Peyer's patch (tissue), 4 donors: ENCODE data around the gene REV3L. TPM values are rescaled to one million over a fixed set of nuclear protein-coding genes. Genes with fewer than 3 reads are reported as not detected.

ENCODE experiments used
- DNase-seq, 3 donors: peaks; one replicate each; pipeline ENCODE4 v3.0.0-alpha.2; 2017 to 2019
- H3K27ac ChIP-seq, 4 donors: fragments of 200-600 bp; sonication (generic); one replicate each; pipeline ENCODE4 v1.5.1; 2016 to 2019
- H3K27me3 ChIP-seq, 2 donors: fragments of 200-600 bp; sonication (generic); one replicate each; pipeline ENCODE4 v1.5.1; 2019
- H3K36me3 ChIP-seq, 3 donors: fragments of 200-600 bp; sonication (generic); one replicate each; pipeline ENCODE4 v1.5.1; 2016 to 2019
- H3K4me1 ChIP-seq, 4 donors: fragments of 200-600 bp; sonication (generic); one replicate each; pipeline ENCODE4 v1.5.1; 2016 to 2019
- H3K4me3 ChIP-seq, 4 donors: fragments of 200-600 bp; sonication (generic); 1 replicate in 3 of 4; 2 replicates in 1 of 4; pipeline ENCODE4 v1.5.1; 2016 to 2019; ENCODE audit warnings: mild to moderate bottlenecking in 1 of 4
- H3K9me3 ChIP-seq, 4 donors: fragments of 200-600 bp; sonication (generic); one replicate each; pipeline ENCODE4 v1.5.1; 2016 to 2019; ENCODE audit warnings: mild to moderate bottlenecking in 1 of 4
- CTCF ChIP-seq, 6 experiments: fragments of 450-650 bp in 4 of 6; fragments of 200-600 bp in 2 of 6; sonication (generic) in 1 of 6; IDR thresholded peaks; one replicate each; pipeline ENCODE4 v1.5.1; 2017 to 2019; ENCODE audit warnings: antibody characterized with exemption in 6 of 6, mild to moderate bottlenecking in 3 of 6, moderate library complexity in 1 of 6
- POLR2A ChIP-seq, 2 donors: fragments of 450-650 bp; IDR thresholded peaks; one replicate each; pipeline ENCODE4 v1.5.1; 2017; ENCODE audit warnings: antibody characterized with exemption in 2 of 2, mild to moderate bottlenecking in 2 of 2, moderate library complexity in 2 of 2
- total RNA-seq, 4 donors: library from RNA; depleted of rRNA; stranded (reverse); fragments of >200 nt; gene quantifications; one replicate each; pipeline ENCODE4 v1.1.0, GENCODE V29; 2016

REV3L gene
- total RNA-seq, 4 donors from 2014 or later: 20.5 to 50.3 (median 38.0) TPM

DNA sequence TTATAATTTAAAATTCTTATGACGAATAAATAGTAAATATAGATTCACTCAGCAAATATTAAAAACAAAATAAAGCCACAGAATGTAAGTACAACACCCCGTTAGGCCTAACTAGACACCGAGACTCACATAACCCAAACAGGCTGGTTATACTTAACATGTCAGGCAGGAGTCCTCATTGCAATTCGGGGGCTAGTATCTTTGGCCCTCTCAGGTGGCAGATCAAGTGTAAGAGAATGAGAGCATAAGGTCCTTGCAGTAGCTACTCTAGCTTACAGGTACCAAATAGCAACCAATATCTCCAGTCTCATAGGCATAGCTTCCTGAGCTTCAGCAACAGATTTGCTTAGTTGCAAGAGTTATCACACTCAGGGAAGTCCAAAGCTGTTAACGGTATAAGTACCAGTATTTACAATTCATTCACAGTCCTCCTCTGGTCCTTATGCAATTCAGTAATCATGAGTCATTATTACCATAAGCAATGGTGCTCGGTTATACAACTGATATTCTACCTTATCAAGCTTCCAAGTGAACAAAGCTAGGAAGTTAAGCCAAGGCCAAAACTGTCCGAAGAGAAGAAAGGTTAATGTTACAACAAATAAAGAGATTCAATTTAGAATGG, 20.1 kb downstream of the REV3L start:
- no peak overlapping the region for H3K4me3 ChIP-seq
- peaks cover 0 to 3% (median 0%) of the 10 kb centered on the region in 4 donors for H3K9me3 ChIP-seq
- H3K27me3 ChIP-seq: no peaks in the 10 kb centered on the region
- no peak for DNase-seq
- no peak for TF ChIP-seq POLR2A (IDR thresholded peaks at IDR 0.05)
- TF ChIP-seq CTCF (IDR thresholded peaks at IDR 0.05): no peak
- peaks cover 0 to 9% (median 0%) of the 10 kb centered on the region in 3 donors for H3K36me3 ChIP-seq
- H3K27ac ChIP-seq: peak overlapping the region in 2 of 4 donors; percentile 26 to 38
- H3K4me1 ChIP-seq: peaks cover 0 to 7% (median 0%) of the 10 kb centered on the region in 4 donors

DNA sequence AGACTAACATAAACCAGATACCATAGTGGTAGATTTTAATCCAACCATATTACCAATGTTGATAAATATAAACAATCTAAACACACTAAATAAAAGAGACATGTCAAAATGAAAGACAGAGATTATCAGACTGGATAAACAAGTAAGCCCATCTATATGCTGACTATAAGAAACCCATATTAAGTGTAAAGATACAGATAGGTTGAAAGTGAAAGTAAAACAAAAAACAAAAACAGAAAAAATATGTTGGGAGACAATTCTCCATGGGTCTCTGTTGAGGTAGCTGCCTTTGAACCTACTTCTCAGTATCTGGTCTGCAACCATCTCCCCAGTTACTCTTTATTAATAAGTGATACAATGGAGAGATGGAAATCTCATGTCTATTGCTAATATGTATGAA, 21.2 kb downstream of the REV3L start:
- H3K36me3 ChIP-seq: peaks cover 0 to 9% (median 0%) of the 10 kb centered on the region in 3 donors
- no peak overlapping the region for H3K4me3 ChIP-seq
- H3K4me1 ChIP-seq: peaks cover 0 to 7% (median 0%) of the 10 kb centered on the region in 4 donors
- DNase-seq: no peak
- TF ChIP-seq CTCF (IDR thresholded peaks at IDR 0.05): no peak
- no peak for TF ChIP-seq POLR2A (IDR thresholded peaks at IDR 0.05)
- peaks cover 0 to 3% (median 0%) of the 10 kb centered on the region in 4 donors for H3K9me3 ChIP-seq
- H3K27ac ChIP-seq: no peak overlapping the region
- H3K27me3 ChIP-seq: no peaks in the 10 kb centered on the region

DNA sequence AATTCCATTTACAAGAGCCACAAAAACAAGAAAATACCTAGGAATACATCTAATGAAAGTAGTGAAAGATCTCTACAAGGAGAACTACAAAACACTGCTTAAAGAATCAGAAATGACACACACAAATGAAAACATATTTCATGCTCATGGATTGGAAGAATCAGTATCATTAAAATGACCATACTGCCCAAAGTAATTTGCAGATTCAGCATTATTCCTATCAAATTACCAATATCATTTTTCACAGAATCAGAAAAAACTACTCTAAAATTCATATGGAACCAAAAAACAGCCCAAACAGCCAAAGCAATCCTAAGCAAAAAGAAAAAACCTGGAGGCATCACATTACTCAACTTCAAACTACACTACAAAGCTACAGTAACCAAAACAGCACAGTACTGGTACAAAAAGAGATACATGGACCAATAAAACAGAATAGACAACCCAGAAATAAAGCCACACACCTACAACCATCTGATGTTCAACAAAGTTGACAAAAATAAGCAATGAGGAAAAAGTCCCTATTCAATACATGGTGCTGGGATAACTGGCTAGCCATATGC, 24.3 kb downstream of the REV3L start:
- Histone ChIP-seq H3K27me3 (no peaks in the 10 kb centered on the region), H3K9me3 (peaks cover 0 to 3% (median 0%) of the 10 kb centered on the region in 4 donors), H3K36me3 (peaks cover 0 to 9% (median 0%) of the 10 kb centered on the region in 3 donors), H3K4me3 (no peak overlapping the region), H3K4me1 (peaks cover 0 to 7% (median 0%) of the 10 kb centered on the region in 4 donors), H3K27ac (no peak overlapping the region)
- TF ChIP-seq CTCF (IDR thresholded peaks at IDR 0.05) (no peak), POLR2A (IDR thresholded peaks at IDR 0.05) (no peak)
- DNase-seq: no peak

DNA sequence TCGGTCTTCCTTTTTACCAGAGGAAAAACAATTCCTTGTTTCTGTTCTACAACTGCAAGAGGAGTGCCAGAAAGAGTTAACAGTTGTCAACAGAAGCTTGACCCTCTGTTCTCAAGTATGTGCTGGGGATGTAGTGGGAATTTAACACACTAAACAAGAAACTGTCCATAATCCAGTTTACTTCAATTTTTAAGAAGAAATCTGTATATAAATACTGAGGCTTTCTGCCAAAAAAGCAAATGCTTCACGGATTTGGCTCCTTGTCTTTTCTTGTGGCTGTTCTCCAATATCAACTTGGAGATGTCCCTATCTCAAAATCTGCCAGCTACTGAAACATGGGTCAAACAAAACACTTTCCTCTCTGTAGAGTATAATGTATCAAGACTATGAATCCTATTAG, 26.8 kb downstream of the REV3L start:
- Histone ChIP-seq H3K9me3 (peaks cover 0 to 3% (median 0%) of the 10 kb centered on the region in 4 donors), H3K36me3 (peaks cover 0 to 9% (median 0%) of the 10 kb centered on the region in 3 donors), H3K27ac (no peak overlapping the region), H3K4me1 (no peaks in the 10 kb centered on the region), H3K4me3 (no peak overlapping the region), H3K27me3 (no peaks in the 10 kb centered on the region)
- TF ChIP-seq POLR2A (IDR thresholded peaks at IDR 0.05) (no peak), CTCF (IDR thresholded peaks at IDR 0.05) (no peak)
- no peak for DNase-seq

DNA sequence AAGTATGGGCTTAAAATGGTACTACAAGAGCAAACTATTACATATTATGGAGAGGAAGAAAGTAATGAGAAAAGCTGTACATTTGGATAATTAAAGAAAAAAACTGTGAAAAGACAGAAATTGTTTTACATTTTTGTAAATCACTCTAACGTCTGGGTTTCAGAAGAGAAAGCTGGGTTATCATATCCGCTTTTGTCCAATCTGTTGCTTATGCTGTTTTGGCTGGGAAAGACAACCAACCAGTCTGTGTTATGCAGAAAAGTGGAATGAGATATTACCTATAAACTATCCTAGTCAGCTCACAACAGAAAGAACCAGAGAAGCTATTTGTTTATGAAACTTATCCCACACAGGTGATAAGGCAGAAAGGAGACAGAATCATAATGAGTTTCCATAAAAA, 32.4 kb downstream of the REV3L start:
- TF ChIP-seq CTCF (IDR thresholded peaks at IDR 0.05) (no peak), POLR2A (IDR thresholded peaks at IDR 0.05) (no peak)
- H3K4me1 ChIP-seq: no peaks in the 10 kb centered on the region
- H3K9me3 ChIP-seq: no peaks in the 10 kb centered on the region
- no peaks in the 10 kb centered on the region for H3K36me3 ChIP-seq
- H3K4me3 ChIP-seq: no peak overlapping the region
- H3K27me3 ChIP-seq: no peaks in the 10 kb centered on the region
- no peak overlapping the region for H3K27ac ChIP-seq
- DNase-seq: no peak
